GM19467 (cell line): Measurements from ENCODE around the gene FADS6.

Experiments
- ATAC-seq: cut with Tn5 transposase; IDR thresholded peaks from one replicate; pipeline ENCODE4 v1.9.1; 2021; ENCODE audit warnings: mild to moderate bottlenecking, moderate library complexity; ENCODE audit not compliant: unreplicated experiment

Gene FADS6, protein sequence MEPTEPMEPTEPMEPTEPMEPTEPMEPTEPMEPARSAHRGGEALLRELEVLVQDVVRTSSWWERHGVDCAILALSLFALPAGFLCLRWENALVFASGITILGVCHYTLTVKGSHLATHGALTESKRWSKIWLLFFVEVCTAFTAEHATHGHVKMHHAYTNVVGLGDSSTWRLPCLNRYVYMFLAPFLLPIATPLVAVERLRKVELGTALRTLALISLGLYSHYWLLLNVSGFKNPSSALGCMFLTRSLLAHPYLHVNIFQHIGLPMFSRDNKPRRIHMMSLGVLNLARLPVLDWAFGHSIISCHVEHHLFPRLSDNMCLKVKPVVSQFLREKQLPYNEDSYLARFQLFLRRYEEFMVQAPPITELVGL

DNA sequence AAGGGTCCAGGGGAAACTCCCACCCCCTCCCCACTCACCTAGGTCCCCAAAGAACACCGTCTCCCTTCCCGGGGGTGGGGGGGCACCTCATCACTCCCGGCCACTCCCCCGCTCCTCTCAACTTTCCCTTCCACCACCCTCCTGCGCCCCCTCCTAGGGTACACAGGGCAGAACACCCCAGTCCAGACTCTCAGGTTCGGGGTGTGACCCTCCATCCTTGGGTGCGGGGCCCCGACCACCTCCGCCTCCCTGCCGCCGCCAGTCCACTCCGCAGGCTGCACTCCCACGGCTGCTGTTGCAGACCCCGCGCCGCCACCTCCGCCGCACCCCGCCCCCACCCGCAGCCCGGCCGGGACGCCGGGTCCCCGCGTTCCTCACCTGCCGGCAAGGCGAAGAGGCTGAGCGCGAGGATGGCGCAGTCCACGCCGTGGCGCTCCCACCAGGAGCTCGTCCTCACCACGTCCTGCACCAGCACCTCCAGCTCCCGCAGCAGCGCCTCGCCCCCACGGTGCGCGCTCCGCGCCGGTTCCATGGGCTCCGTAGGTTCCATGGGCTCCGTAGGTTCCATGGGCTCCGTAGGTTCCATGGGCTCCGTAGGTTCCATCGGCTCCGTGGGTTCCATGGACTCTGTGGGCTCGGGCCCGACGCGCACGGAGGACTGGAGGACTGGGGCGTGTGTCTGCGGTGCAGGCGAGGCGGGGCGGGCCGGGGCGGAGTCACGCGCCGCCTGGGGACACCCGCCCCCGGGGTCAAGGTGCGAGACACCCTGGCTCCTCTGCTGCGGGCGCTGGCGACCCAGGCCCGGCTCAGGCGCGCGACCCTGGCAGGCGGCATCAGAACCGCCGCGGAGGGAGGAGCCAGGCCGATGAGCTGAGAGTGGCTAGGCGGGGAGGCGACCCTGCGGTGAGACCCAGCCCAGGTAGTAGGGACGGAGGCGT is at the start of gene FADS6:
FADS6 (minus strand) TSS at position 660 of the 938 bp plus-strand sequence; CDS start at position 622, 38 bp downstream.
- ATAC-seq = no peak

DNA sequence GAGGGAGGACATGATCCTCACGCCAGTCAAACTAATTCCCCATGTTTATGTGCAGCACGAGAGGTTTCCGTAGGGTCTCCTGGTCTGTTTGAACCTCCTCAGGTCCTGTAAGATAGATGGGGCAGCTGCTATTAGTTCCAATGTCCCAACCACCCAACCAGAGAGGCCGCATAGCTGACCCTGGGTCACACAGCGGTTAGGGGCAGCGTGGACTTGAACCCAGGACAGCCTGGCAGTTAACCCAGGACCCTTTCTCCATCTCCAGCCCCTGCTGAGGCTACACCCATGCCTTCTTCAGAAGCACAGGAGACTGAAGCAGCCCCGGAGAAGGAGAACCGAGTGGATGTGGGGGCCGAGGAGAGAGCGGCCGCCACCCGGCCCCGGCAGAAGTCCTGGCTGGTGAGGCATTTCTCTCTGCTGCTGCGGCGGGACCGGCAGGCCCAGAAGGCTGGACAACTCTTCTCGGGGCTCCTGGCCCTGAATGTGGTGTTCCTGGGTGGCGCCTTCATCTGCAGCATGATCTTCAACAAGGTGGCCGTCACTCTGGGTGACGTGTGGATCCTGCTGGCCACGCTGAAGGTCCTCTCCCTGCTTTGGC is 47.8 kb upstream of the FADS6 start:
- ATAC-seq = no peak

GRCh38 chr17:74939534-74939933 is 46.1 kb upstream of the FADS6 start:
- ATAC-seq = no peak

DNA sequence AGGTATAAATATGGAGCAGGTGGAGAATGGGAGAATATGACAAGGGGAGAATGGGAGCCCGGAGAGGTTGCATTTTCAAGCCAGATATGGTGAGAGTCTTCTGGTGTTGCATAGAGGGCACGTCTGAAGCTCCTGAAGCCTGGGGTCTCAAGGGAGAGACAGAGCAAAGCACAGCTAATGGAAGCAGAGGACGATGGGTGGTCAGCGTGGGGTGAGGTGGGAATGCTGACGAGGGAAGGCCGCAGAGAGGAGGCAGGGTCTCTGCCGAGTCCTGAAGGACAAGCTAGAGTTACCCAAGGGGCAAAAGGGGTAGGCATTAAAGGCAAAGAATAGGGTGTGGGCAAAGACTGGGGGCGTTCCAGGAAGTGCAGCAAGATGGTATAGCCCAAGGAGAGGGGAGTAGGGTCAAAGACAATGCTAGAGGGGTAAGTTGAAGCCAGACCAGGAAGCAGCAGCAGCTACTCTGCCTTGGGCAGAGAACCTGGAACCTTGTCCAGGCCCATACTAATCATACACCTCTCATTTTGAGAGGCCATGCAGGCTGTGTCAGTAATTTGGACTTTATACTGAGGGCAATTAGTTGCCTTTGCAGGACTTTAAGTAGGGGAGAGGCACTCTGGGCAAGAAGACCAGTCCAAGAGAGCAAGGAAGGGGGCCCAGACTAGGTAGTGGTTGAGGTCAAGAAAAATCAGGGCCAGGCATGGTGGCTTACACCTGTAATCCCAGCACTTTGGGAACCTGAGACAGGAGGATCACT is 44.9 kb upstream of the FADS6 start:
- no peak for ATAC-seq

DNA sequence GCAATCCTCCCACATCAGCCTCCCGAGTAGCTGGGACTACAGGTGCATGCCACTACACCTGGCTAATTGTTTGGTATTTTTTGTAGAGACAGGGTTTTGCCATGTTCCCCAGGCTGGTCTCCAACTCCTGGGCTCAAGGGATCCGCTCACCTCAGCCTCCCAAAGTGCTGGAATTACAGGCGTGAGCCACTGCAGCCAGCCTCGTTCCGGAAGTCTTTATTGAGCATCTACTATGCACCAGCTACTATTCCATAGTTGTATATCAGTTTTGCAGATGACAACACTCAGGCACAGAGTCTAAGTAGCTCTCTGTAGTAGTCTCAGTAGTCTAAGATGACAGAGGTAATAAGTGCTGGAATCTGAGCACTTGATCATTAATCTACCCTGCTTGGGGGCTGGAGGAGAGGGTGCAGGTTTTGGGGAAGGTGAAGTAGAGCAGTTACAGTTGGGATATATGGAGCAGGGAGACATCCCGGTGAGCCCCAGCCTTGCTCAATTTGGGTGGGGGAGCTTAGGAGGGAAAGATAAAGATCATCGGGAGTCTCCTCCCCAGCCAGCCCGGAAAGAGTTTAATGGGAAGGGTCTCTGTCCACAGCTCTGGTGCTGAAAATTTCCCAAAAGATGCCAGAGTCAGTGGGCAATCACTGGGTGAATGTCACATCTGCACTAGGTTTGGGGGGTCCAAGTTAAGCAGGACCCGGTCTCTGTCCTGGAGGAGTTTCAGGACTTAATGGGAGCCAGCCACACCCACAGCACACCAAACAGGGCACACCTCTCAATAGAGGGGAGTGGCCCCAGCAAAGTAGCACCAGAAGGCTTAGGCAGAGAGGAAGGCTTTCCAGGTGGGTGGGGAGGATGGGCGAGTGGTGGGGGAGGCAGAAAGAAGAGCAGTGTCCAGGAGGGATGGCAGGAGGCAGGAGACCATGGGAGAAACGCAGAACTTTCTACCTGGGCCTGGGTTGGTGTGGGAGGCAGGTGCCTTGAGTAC is 43.9 kb upstream of the FADS6 start:
- no peak for ATAC-seq

- no peak for ATAC-seq
Measured at GRCh38 chr17:74936470-74936799, 43.0 kb upstream of the FADS6 start.

GRCh38 chr17:74935585-74936469 is 42.4 kb upstream of the FADS6 start, which contains the start of gene OTOP3:
OTOP3 (plus strand) TSS chr17:74935898; CDS start chr17:74935922, 24 bp downstream.
- ATAC-seq = no peak

DNA sequence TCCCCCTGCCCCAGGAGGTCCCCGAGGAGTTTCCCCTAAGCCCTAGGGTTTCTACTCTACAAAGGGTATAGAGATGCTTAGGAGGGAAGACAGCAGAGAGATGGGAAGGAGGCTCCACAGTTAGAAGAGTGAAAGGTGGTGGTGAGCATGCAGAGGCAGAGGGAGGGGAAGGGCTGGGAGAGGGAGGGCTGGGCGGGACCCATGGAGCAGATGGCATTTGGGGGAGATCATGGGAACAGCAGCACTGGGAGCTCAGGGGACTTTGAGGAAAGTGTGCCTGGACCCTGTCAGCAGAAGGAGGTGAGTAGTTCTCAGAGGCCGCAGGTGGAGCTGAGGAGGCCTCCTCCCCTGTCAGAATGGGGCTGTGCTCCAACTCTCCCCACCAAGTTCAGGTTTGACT is 41.6 kb upstream of the FADS6 start:
- ATAC-seq = no peak

DNA sequence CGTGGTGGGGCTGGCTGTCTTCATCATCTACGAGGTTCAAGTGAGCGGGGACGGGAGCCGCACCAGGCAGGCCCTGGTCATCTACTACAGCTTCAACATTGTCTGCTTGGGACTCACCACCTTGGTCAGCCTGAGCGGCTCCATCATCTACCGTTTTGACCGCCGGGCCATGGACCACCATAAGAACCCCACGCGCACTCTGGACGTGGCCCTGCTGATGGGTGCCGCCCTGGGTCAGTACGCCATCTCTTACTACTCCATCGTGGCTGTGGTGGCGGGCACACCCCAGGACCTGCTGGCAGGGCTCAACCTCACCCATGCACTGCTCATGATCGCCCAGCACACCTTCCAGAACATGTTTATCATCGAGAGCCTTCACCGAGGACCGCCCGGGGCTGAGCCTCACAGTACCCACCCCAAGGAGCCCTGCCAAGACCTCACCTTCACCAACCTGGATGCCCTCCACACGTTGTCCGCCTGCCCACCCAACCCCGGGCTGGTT is 37.2 kb upstream of the FADS6 start:
- no peak for ATAC-seq

- no peak for ATAC-seq
Measured at GRCh38 chr17:74928786-74929185, 35.4 kb upstream of the FADS6 start.

- no peak for ATAC-seq
Measured at GRCh38 chr17:74925242-74925641, 31.8 kb upstream of the FADS6 start.

DNA sequence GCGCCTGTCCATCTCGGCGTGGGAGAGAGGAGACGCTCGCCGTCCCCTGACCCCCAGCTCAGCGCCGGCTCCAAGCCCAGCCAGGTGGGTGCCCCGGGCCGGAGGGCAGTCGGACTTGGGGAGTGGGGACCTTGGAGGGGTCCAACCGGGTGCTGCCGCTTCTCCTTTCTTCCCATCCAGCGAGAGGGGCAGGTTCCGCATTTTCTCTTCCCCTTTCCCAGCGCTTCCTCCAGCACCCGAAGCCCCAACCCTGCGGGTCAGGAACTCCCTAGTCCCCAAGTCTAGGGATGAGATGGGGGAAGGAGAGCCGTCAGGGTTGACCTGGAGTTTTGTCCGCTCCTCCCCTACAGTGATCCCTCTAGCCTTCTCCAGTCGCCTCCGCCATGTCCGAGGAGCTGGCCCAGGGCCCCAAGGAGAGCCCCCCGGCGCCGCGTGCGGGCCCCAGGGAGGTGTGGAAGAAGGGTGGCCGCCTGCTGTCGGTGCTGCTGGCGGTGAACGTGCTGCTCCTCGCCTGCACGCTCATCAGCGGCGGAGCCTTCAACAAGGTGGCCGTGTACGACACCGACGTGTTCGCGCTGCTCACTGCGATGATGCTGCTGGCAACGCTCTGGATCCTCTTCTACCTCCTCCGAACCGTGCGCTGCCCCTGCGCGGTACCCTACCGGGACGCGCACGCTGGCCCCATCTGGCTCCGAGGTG is 31.0 kb upstream of the FADS6 start, which contains the start of gene OTOP2:
OTOP2 (plus strand) TSS at position 24 of the 699 bp plus-strand sequence; CDS start at position 384, 360 bp downstream.
- no peak for ATAC-seq

DNA sequence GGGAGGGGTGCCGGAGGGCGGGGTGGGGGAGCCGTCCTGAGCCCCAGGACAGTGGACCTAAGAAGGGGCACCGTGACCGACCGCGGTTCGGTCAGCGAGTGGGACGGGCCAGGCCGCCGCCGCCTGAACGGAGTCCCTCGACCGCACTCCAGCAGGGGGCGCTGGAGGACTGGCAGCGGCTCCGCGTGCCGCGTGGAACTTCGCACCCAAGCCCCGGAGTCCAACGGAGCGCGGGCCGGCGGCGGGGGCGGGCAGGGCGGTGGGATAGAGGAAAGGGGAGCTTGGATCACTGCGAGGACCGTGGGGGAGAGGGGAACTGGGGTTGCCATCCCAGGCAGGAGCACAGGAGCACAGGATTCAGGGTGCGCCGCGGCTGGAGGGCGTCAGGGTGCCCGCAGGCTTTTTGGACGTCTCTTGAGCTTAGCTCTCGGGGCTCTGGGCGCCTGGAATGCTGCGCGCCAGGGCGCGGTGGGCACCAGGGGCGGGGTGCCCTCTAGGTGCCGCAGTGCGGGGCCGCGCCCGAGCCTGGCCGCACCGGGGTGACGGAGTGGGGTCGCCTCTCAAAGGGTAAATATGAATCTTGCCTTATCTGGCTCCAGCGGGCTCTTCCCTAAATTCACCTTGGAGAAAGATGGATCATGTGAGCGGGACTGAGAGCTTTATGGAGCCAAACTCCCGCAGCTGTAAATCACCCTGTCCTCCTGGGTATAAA is 30.3 kb upstream of the FADS6 start:
- ATAC-seq = no peak

DNA sequence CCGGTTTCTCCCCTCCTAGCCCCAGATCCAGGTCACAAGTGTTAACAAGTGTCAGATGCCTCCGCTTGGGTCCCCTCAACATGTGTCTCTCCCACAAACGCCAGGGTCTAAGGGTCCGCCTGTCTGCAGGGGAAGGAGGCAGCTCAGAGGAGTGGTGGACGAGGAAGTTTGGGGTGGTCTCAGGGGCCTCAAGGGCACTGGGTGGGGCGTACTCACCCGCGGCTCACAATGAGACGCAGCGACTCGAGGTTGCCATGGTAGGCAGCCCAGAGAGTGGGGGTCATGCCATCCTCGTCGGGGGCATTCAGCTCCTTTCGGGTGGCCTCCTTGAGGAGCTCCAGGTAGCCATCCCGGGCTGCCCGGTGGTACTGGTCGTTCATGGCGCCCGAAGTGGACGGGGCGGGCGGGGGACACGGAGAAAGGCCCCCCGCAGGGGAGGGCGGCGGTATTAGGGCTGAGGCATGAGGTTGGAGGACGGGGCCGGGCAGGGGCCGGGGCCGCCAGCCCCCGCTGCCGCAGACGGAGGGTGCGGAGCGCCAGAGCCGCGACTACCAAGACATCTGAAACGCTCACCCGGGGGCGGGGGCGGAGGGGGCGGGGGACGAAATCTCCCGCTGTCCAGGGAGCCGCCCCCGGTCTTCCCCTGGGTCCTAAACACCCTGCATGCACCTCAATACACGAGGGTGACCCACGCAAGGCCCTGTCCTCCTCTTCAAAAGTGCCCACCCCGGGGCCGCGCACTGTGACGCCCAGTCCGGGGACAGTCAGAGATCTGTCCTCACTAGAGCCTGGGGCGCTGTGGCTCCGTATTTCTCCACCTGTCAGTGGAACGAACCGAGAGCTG is 29.5 kb upstream of the FADS6 start, which contains the start of gene USH1G:
USH1G (minus strand) TSS at position 562 of the 844 bp plus-strand sequence; CDS start at position 380, 182 bp downstream.
- no peak for ATAC-seq

GRCh38 chr17:74922172-74922571 is 28.7 kb upstream of the FADS6 start:
- ATAC-seq = no peak

GRCh38 chr17:74921769-74922168 is 28.3 kb upstream of the FADS6 start:
- no peak for ATAC-seq
